A673 (cell line): ENCODE results near the gene CANX. TPM values are rescaled to one million over a fixed set of nuclear protein-coding genes. Genes with fewer than 3 reads are reported as not detected.

Experiments
- BruUV-seq: library from RNA; stranded (reverse); fragments of 400-500 nt; replicated peaks from 2 replicates; lab custom pipeline; 2021; lab: Mats Ljungman, UMichigan
- CTCF ChIA-PET: fragments of 300-600 bp; sonication (Branson Sonifier 250); formaldehyde crosslinking; loops from one replicate; lab custom pipeline; 2022; ENCODE audit warnings: antibody characterized with exemption; lab: Charles Lee
- POLR2A ChIA-PET: fragments of 300-600 bp; sonication (Branson Sonifier 250); formaldehyde crosslinking; loops from one replicate; lab custom pipeline; 2022; ENCODE audit warnings: antibody characterized with exemption; ENCODE audit not compliant: low non-redundant PET; lab: Charles Lee
- DNase-seq: peaks from one replicate; pipeline ENCODE4 v3.0.0-alpha.2; 2015; ENCODE audit warnings: low spot score
- H3K27ac ChIP-seq: fragments of 200-600 bp; sonication (generic); 2 replicates; pipeline ENCODE4 v1.5.1; 2016; ENCODE audit warnings: mixed run types, low read depth, mild to moderate bottlenecking, mixed read lengths, antibody characterized with exemption, low read length; ENCODE audit not compliant: poor library complexity, severe bottlenecking
- H3K27me3 ChIP-seq: fragments of 200-600 bp; sonication (generic); replicated peaks from 2 replicates; pipeline ENCODE4 v1.6.1; 2017; ENCODE audit warnings: mixed run types, low read depth, mild to moderate bottlenecking, mixed read lengths, antibody characterized with exemption, low read length; ENCODE audit not compliant: insufficient read depth, poor library complexity
- H3K36me3 ChIP-seq: fragments of 200-600 bp; sonication (generic); 2 replicates; pipeline ENCODE4 v1.6.1; 2016; ENCODE audit warnings: mixed run types, mild to moderate bottlenecking, mixed read lengths, antibody characterized with exemption, low read length; ENCODE audit not compliant: insufficient read depth, poor library complexity, severe bottlenecking
- H3K4me1 ChIP-seq: fragments of 200-600 bp; sonication (generic); 2 replicates; pipeline ENCODE4 v1.6.1; 2017; ENCODE audit warnings: mixed run types, mild to moderate bottlenecking, mixed read lengths, antibody characterized with exemption, low read length; ENCODE audit not compliant: insufficient read depth, poor library complexity, severe bottlenecking
- H3K4me3 ChIP-seq: fragments of 200-600 bp; sonication (generic); 2 replicates; pipeline ENCODE4 v1.5.1; 2016; ENCODE audit warnings: low read depth, mixed run types, mild to moderate bottlenecking, mixed read lengths, low read length; ENCODE audit not compliant: poor library complexity, severe bottlenecking
- H3K9me3 ChIP-seq: fragments of 200-600 bp; sonication (generic); 2 replicates; pipeline ENCODE4 v1.6.1; 2016; ENCODE audit warnings: mixed run types, low read depth, mild to moderate bottlenecking, mixed read lengths, antibody characterized with exemption, low read length; ENCODE audit not compliant: poor library complexity, severe bottlenecking
- EZH2 ChIP-seq: fragments of 200-600 bp; sonication (generic); IDR thresholded peaks from 2 replicates; pipeline ENCODE4 v1.6.1; 2017; ENCODE audit warnings: borderline replicate concordance, low read depth, mild to moderate bottlenecking, mixed read lengths, antibody characterized with exemption, low read length; ENCODE audit not compliant: poor library complexity, severe bottlenecking
- intact Hi-C: fragments of 100-400 bp; cut with micrococcal nuclease; formaldehyde crosslinking; loops from one replicate; pipeline ENCODE4 v1.10.0; 2022; ENCODE audit not compliant: unreplicated experiment
- total RNA-seq: library from RNA; stranded (reverse); gene quantifications from 2 replicates; pipeline ENCODE4 v1.2.3, GENCODE V29; 2021
- TF ChIP-seq, protein P1 (sequence below): fragments of 300-800, 200-600 bp; sonication (generic); conservative IDR thresholded peaks from 2 replicates; pipeline ENCODE4 v1.5.1; 2017; ENCODE audit warnings: low read depth, mild to moderate bottlenecking, antibody characterized with exemption, low read length, moderate library complexity, mixed read lengths

The CANX gene
- total RNA-seq, 1 experiment from 2014 or later: 609 TPM

DNA sequence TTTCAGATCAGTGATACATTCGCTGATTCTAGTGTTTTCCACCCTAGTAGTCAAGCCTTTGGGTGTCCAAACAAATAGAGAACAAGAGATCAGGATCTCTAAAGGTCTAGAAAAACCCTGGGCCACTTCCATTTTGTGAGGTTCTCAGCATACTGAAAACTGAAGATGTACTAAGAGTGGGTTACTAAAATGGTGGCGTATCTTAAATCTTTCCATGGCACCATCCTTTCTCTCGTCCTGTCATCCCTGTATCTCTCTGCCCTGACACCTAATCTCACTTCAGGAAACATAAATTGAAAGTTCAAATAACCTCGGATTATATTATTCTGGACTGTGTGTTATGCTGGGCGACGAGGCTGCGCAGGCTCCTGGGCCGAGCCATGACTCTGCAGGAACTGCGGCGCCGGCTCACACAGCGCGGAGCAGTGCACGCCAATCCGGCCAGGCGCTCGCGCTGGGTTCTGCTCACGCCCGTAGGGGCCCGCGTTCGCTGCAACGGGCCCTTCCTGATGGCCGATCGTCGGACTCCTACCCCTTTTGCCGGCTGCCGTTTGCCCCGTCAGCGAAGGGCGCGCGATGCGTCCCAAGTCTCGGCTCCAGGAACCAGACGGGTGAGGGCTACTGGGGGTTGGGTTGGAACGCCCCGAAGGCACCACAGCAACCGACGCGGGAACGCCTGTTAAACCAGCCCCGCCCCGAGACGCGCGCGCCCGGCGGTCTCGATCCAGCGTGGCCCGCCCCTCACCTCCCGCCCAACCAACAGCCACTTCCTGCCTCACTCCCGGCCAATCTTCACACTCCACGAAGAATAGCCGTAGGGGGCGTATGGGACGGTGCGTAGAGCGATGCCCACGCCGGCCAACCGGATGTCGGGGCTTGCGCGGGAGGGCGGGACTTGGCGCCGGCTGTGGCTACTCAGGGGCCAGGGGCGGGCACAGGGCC lies 503 bp upstream of the CANX start:
- H3K27ac ChIP-seq: peak overlapping the region; percentile 96
- POLR2A ChIA-PET: no interaction called here

DNA sequence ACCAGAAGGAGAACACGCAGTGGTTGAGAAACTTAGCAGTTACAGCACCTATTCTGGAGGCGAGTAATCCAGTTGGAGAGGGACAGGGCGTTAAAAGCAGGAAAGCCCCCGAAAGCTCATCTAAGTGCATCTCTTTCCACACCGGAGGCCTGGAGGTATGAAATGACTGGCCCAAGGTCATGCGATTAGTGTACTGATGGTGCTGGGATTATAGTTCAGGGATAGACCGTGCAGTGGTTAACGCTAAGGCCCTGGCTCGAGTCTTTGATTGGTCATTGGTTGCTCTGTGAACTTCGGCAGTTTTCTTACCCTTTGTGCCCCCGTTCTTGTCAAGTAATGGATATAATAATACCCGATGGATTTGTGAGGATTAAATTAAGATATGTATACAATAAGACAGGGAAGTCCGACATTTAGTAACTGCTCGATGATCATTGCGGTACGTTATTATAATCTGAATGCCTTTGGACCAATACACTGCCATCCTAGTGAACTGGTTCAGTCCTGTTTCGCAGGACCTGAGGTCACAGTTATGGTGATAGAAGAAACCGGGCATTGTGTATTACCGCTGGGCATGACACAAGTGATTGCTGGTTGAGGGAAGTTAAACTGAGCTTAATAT lies 960 bp downstream of the CANX start:
- DNase-seq: peak; percentile 27

More for the DNA sequence above, 503 bp upstream of the CANX start:
- H3K9me3 ChIP-seq: no peaks in the 10 kb centered on the region
- DNase-seq: peak; percentile 99
- peaks cover 23% of the 10 kb centered on the region for H3K36me3 ChIP-seq
- CTCF ChIA-PET: no interaction called here
- no peak for TF ChIP-seq EZH2
- TF ChIP-seq, protein P1, sequence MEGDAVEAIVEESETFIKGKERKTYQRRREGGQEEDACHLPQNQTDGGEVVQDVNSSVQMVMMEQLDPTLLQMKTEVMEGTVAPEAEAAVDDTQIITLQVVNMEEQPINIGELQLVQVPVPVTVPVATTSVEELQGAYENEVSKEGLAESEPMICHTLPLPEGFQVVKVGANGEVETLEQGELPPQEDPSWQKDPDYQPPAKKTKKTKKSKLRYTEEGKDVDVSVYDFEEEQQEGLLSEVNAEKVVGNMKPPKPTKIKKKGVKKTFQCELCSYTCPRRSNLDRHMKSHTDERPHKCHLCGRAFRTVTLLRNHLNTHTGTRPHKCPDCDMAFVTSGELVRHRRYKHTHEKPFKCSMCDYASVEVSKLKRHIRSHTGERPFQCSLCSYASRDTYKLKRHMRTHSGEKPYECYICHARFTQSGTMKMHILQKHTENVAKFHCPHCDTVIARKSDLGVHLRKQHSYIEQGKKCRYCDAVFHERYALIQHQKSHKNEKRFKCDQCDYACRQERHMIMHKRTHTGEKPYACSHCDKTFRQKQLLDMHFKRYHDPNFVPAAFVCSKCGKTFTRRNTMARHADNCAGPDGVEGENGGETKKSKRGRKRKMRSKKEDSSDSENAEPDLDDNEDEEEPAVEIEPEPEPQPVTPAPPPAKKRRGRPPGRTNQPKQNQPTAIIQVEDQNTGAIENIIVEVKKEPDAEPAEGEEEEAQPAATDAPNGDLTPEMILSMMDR: no peak
- H3K4me3 ChIP-seq: peak overlapping the region; percentile 97
- TSS peak; percentile 96 for BruUV-seq
- intact Hi-C loops: no loop called here
- H3K27me3 ChIP-seq: no peaks in the 10 kb centered on the region
- H3K4me1 ChIP-seq: peaks cover 8% of the 10 kb centered on the region

DNA sequence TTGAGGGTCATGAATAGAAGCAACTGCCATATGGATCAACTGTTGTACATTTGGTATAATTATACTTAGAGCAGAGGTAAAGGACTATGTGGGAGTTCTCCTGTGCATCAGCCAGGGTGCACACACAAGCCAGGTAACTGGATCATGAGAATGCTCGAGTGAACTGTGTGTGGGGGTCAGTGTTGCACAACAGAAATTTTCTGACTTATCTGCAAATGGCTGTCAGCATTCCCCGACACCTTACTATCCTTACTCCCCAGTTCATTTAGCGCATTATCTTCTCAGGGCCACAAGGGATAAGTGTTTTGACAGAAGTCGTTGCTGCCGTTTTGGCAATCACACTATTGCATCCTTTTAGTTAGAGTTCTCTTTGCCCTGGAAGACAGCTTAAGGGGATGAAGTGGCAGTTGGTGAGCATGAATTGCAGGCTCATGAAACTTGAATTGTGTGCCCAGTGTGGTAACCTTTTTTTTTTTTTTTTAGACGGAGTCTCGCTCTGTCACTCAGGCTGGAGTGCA lies 1.7 kb downstream of the CANX start:
- H3K9me3 ChIP-seq: no peaks in the 10 kb centered on the region
- peak; percentile 14 for DNase-seq
- peak overlapping the region; percentile 97 for H3K4me3 ChIP-seq
- ChIA-PET POLR2A (interaction anchor here (0.7 kb wide), 1 partner anchor 77 kb away, joined by 4 read pairs; no protein-coding TSS in a partner anchor), CTCF (no interaction called here)
- peaks cover 8% of the 10 kb centered on the region for H3K4me1 ChIP-seq
- intact Hi-C loops: no loop called here
- H3K36me3 ChIP-seq: peaks cover 39% of the 10 kb centered on the region
- no peaks in the 10 kb centered on the region for H3K27me3 ChIP-seq
- peak overlapping the region; percentile 96 for H3K27ac ChIP-seq
- TF ChIP-seq, protein P1: no peak
- TF ChIP-seq EZH2: no peak
- no TSS peak for BruUV-seq

More for the DNA sequence above, 960 bp downstream of the CANX start:
- TF ChIP-seq, protein P1: no peak
- no peak for TF ChIP-seq EZH2
- H3K27me3 ChIP-seq: no peaks in the 10 kb centered on the region
- H3K4me1 ChIP-seq: peaks cover 8% of the 10 kb centered on the region
- peak overlapping the region; percentile 96 for H3K27ac ChIP-seq
- H3K36me3 ChIP-seq: peaks cover 34% of the 10 kb centered on the region
- ChIA-PET POLR2A (no interaction called here), CTCF (no interaction called here)
- intact Hi-C loops: no loop called here
- peak overlapping the region; percentile 97 for H3K4me3 ChIP-seq
- H3K9me3 ChIP-seq: no peaks in the 10 kb centered on the region
- no TSS peak for BruUV-seq
